EH (cell line): Measurements from ENCODE around the gene ARSG.

Experiments
- DNase-seq: peaks from one replicate; pipeline ENCODE4 v3.0.0-alpha.2; 2015; ENCODE audit warnings: low read depth

ARSG gene

GRCh38 chr17:68378268-68379176, 87.2 kb downstream of the ARSG start:
- DNase-seq, result peak; percentile 93

- DNase-seq, result no peak
These were observed 87.8 kb downstream of the ARSG start for GRCh38 chr17:68379177-68379510.

- no peak for DNase-seq
These were observed 88.7 kb downstream of the ARSG start for GRCh38 chr17:68379692-68380677.

GRCh38 chr17:68381076-68381900, 90.0 kb downstream of the ARSG start:
- DNase-seq, result peak; percentile 94

- DNase-seq, result no peak
These were observed 91.3 kb downstream of the ARSG start for GRCh38 chr17:68382582-68383085.

- DNase-seq, result no peak
These were observed 91.8 kb downstream of the ARSG start for GRCh38 chr17:68383120-68383442.

- peak; percentile 82 for DNase-seq
These were observed 92.4 kb downstream of the ARSG start for GRCh38 chr17:68383443-68384321.

GRCh38 chr17:68384471-68384870, 93.2 kb downstream of the ARSG start:
- DNase-seq, result no peak

GRCh38 chr17:68384941-68385340, 93.6 kb downstream of the ARSG start:
- DNase-seq, result no peak

- no peak for DNase-seq
These were observed 94.4 kb downstream of the ARSG start for GRCh38 chr17:68385490-68386215.

- no peak for DNase-seq
These were observed 96.3 kb downstream of the ARSG start for GRCh38 chr17:68387435-68388218.

- DNase-seq, result no peak
These were observed 97.7 kb downstream of the ARSG start for GRCh38 chr17:68389041-68389440.

GRCh38 chr17:68390888-68391545, 99.7 kb downstream of the ARSG start:
- peak; percentile 42 for DNase-seq

GRCh38 chr17:68391561-68392268, 100.4 kb downstream of the ARSG start:
- DNase-seq, result no peak

- no peak for DNase-seq
These were observed 103.5 kb downstream of the ARSG start for GRCh38 chr17:68394608-68395331.

- DNase-seq, result no peak
These were observed 105.2 kb downstream of the ARSG start for GRCh38 chr17:68396226-68397107.
